ENCODE data around the gene MYO15B. TPM values are rescaled to one million over a fixed set of nuclear protein-coding genes. Genes with fewer than 3 reads are reported as not detected.

MYO15B gene
- total and polyA plus RNA-seq, 2 of the 13 experiments (the other 11 are each of a cell fraction or from before 2014, with no cell fraction given) = 2.8 to 8.1 TPM

GRCh38 chr17:75639327-75639726 is 51.7 kb downstream of the MYO15B start (continued):
- no peak for TF ChIP-seq CBFB (CRISPR knock-in tag; IDR thresholded peaks at IDR 0.05)

- intact Hi-C loops (cut with micrococcal nuclease; ENCODE audit: unreplicated experiment) = no loop called here
- CTCF ChIA-PET (ENCODE audit: low intra/inter-chr PET ratio, low total read pairs) = no interaction called here
- POLR2A ChIA-PET = no interaction called here
- no peaks in the 10 kb centered on the region for H3K4me1 ChIP-seq (ENCODE audit: insufficient read depth, low read length)
- H3K36me3 ChIP-seq (replicated peaks in 1 of 2; ENCODE audit: control insufficient read depth in 1 of 2, insufficient read depth in 2 of 2, low read length in 2 of 2) = peaks cover 8 to 11% of the 10 kb centered on the region in 2 experiments
- H3K4me2 ChIP-seq (ENCODE audit: low read depth, low read length) = no peak overlapping the region
- 95% methylated on average over 21 of the region's 30 CpGs for WGBS (ENCODE audit: low lambda C conversion rate)
- peaks cover under 1% of the 10 kb centered on the region for H3K79me2 ChIP-seq (ENCODE audit: insufficient read depth, low read length)
- FAIRE-seq (no peak), DNase-seq (ENCODE audit: low spot score) (no peak), ATAC-seq (no peak; the same call in 2 of the 3 replicates)
- in situ Hi-C loops (cut with HindIII; ENCODE audit: extremely low pct_ligation_motif_present, low pct_unique_long_range_greater_than_20kb) = no loop called here
- H3K9me3 ChIP-seq (ENCODE audit: low read length) = no peaks in the 10 kb centered on the region
- H3K27ac ChIP-seq (ENCODE audit: extremely low read length, insufficient read depth, low read length) = no peak overlapping the region
- H4K20me1 ChIP-seq (ENCODE audit: insufficient read depth, low read length) = no peaks in the 10 kb centered on the region
- no peak overlapping the region for H2AFZ ChIP-seq (ENCODE audit: low read length)
- BruUV-seq (replicated peaks) = no TSS peak
- H3K4me3 ChIP-seq (replicated peaks in 1 of 3; ENCODE audit: insufficient read depth in 1 of 3, low read depth in 2 of 3, low read length in 3 of 3) = no peak overlapping the region
- H3K9ac ChIP-seq (ENCODE audit: insufficient read depth, low read depth, low read length) = no peak overlapping the region
- no peaks in the 10 kb centered on the region for H3K27me3 ChIP-seq (ENCODE audit: control insufficient read depth in 1 of 2, insufficient read depth in 2 of 2, low read length in 2 of 2)
- TF ChIP-seq HHEX (CRISPR knock-in tag; IDR thresholded peaks at IDR 0.05) = no peak
- TF ChIP-seq PAF1 (CRISPR knock-in tag; IDR thresholded peaks at IDR 0.05) = no peak
- no peak for TF ChIP-seq SNAI1 (CRISPR knock-in tag; IDR thresholded peaks at IDR 0.05; ENCODE audit: borderline replicate concordance)
- TF ChIP-seq, protein P1, sequence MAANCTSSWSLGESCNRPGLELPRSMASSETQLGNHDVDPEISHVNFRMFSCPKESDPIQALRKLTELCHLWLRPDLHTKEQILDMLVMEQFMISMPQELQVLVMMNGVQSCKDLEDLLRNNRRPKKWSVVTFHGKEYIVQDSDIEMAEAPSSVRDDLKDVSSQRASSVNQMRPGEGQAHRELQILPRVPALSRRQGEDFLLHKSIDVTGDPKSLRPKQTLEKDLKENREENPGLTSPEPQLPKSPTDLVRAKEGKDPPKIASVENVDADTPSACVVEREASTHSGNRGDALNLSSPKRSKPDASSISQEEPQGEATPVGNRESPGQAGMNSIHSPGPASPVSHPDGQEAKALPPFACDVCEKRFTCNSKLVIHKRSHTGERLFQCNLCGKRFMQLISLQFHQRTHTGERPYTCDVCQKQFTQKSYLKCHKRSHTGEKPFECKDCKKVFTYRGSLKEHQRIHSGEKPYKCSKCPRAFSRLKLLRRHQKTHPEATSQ (CRISPR knock-in tag; IDR thresholded peaks at IDR 0.05; ENCODE audit: borderline replicate concordance) = no peak
- TF ChIP-seq CC2D1A (CRISPR knock-in tag; IDR thresholded peaks at IDR 0.05) = no peak
- no peak for TF ChIP-seq ZNF432 (CRISPR knock-in tag; IDR thresholded peaks at IDR 0.05; ENCODE audit: borderline replicate concordance)
- no peak for TF ChIP-seq ZNF878 (CRISPR knock-in tag; IDR thresholded peaks at IDR 0.05)
- no peak for TF ChIP-seq SSRP1 (CRISPR knock-in tag; IDR thresholded peaks at IDR 0.05)
- TF ChIP-seq MXI1 (IDR thresholded peaks at IDR 0.05; ENCODE audit: borderline replicate concordance, low read depth, low read length) = no peak
- no peak for TF ChIP-seq ZNF678 (CRISPR knock-in tag; IDR thresholded peaks at IDR 0.05)
- no peak for TF ChIP-seq SMC3 (IDR thresholded peaks at IDR 0.05; ENCODE audit: low read length)
- TF ChIP-seq NR3C1 (CRISPR knock-in tag; IDR thresholded peaks at IDR 0.05) = no peak
- TF ChIP-seq HMGXB4 (CRISPR knock-in tag; IDR thresholded peaks at IDR 0.05; ENCODE audit: borderline replicate concordance in 1 of 2, low read depth in 1 of 2) = no peak
- no peak for TF ChIP-seq ZNF547 (CRISPR knock-in tag; IDR thresholded peaks at IDR 0.05)
These were observed 52.4 kb downstream of the MYO15B start for GRCh38 chr17:75639771-75640555.

Data from HepG2 (cell line).